Stimulated activated CD8-positive, alpha-beta memory T cell treated with anti-CD3 and anti-CD28 coated beads, Interleukin-7, amount 100 ng/mL, for 24 hours (primary cell): Measurements from ENCODE around the gene NUCB1.
"Not testable (repeated sequence)": the region's sequence is repeated elsewhere in the genome, so short reads cannot be mapped to it uniquely, and the experiment has no call there.

Experiments
- DNase-seq: peaks from one replicate; pipeline ENCODE4 v3.0.0-alpha.2; 2020; ENCODE audit warnings: low read depth

NUCB1 gene

DNA sequence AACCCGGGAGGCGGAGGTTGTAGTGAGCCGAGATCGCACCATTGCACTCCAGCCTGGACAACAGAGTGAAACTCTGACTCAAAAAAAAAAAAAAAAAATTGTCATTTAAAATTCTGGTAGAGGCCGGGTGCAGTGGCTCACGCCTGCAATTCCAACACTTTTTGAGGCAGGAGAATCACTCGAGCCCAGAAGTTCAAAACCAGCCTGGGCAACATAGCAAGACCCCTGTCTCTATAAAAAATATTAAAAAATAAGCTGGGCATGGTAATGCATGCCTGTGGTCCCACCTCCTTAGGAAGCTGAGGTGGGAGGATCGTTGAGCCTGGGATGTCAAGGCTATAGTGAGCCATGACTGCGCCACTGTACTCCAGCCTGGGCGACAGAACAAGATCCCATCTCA lies 6.2 kb downstream of the NUCB1 start:
- DNase-seq, result no peak

- no peak for DNase-seq
Observed at GRCh38 chr19:48907671-48908070, 7.6 kb downstream of the NUCB1 start.

- DNase-seq, result not testable (repeated sequence)
Observed at GRCh38 chr19:48909424-48910077, 9.4 kb downstream of the NUCB1 start.

DNA sequence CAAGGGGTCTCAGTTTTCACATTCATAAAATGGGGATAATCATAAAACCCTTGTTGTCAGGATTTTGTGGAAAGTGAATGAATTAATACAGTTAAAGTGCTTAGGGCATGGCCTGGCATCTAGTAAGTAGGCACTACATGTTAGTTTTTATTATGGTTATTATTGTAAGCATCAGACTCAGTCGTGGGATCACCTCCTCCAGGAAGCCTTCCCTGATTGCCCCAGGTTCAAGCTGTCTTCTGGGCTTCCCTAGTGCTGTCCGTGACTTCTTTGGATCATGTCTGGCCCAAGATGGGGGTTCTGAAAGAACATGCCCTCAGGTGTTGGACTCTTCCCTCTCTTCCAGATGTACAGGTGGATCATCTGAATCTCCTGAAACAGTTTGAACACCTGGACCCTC lies 10.7 kb downstream of the NUCB1 start:
- no peak for DNase-seq

DNA sequence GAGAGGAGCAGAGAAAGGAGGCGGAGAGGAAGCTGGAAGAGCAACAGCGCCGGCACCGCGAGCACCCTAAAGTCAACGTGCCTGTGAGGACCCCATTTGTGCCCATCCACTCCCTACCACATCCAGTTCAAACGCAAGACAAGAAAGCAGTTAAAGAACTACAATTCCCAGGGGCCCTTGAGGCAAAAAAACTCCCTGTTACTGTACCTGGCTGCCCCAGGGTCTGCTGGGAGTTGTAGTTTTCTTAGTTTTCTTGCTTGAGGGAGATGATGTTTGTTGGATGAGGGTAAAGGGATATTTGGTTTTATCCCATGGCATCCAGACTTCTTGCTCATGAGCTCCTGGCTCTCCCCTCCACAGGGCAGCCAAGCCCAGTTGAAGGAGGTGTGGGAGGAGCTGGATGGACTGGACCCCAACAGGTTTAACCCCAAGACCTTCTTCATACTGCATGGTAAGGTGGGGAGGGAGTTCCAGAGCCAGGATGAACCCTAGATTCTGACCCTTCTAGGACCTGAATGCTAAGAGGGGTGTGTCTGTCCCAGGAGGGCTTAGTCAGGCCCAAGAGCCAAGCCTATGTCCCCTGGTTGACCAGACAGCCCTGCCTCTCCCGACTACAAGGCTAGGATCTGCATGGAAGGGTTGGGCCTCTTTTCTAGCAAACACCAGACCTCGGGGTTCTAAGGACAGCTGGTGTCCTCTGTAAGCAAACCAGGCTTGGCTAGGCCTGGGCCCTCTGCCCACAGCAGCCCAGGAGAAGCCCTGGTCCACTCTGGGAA lies 13.2 kb downstream of the NUCB1 start:
- no peak for DNase-seq

GRCh38 chr19:48914181-48914580 lies 14.1 kb downstream of the NUCB1 start:
- DNase-seq, result no peak

DNA sequence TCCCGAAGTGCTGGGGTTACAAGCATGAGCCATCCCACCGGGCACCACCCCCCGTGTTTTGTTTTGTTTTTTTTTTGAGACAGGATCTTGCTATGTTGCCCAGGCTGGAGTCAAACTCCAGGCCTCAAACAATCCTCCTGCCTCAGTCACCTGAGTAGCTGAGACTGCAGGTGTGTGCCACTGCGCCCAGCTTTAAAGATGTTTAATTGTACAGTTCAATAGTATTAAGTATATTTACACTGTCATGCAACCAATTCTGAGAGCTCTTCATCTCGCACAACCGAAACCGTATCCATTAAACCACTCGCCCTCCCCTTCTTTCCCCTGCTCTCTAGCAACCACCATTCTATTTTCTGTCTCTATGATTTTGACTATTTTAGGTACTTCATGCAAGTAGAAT lies 15.6 kb downstream of the NUCB1 start:
- no peak for DNase-seq

GRCh38 chr19:48918071-48918470 lies 18.0 kb downstream of the NUCB1 start:
- DNase-seq, result no peak

GRCh38 chr19:48918801-48919247 lies 18.7 kb downstream of the NUCB1 start:
- DNase-seq, result no peak

- not testable (repeated sequence) for DNase-seq
Observed at GRCh38 chr19:48919271-48919670, 19.2 kb downstream of the NUCB1 start.

DNA sequence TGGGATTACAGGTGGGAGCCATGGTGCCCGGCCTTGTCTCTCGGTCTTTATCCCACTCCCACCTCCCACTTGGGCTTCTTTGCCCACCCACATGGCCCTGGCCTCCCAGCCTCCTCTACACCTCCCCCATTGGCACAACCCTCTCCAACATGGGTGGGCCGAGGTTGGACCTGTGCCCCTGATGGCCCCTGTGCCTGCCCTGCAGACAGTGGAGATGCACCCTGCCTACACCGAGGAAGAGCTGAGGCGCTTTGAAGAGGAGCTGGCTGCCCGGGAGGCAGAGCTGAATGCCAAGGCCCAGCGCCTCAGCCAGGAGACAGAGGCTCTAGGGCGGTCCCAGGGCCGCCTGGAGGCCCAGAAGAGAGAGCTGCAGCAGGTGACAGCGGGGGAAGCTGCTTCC lies 20.8 kb downstream of the NUCB1 start:
- DNase-seq, result no peak

DNA sequence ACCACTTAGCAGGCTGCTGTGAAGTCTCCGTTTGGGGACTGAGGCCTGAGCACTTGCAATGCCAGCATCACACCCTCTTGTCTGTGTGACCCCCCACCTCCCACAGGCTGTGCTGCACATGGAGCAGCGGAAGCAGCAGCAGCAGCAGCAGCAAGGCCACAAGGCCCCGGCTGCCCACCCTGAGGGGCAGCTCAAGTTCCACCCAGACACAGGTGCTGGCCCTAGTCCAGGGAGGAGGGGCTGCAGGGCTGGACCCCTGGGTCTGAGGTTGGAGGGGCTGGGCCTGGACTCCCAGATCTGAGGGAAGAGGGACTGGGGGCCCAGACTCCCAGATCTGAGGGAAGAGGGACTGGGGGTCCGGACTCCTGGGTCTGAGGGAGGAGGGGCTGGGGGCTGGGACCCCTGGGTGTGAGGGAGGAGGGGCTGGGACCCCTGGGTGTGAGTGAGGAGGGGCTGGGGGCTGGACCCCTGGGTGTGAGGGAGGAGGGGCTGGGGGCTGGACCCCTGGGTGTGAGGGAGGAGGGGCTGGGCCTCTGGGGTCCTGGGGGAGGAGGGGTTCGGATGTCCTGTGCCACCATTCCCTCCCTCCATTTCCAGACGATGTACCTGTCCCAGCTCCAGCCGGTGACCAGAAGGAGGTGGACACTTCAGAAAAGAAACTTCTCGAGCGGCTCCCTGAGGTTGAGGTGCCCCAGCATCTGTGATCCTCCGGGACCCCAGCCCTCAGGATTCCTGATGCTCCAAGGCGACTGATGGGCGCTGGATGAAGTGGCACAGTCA lies 21.8 kb downstream of the NUCB1 start:
- no peak for DNase-seq

DNA sequence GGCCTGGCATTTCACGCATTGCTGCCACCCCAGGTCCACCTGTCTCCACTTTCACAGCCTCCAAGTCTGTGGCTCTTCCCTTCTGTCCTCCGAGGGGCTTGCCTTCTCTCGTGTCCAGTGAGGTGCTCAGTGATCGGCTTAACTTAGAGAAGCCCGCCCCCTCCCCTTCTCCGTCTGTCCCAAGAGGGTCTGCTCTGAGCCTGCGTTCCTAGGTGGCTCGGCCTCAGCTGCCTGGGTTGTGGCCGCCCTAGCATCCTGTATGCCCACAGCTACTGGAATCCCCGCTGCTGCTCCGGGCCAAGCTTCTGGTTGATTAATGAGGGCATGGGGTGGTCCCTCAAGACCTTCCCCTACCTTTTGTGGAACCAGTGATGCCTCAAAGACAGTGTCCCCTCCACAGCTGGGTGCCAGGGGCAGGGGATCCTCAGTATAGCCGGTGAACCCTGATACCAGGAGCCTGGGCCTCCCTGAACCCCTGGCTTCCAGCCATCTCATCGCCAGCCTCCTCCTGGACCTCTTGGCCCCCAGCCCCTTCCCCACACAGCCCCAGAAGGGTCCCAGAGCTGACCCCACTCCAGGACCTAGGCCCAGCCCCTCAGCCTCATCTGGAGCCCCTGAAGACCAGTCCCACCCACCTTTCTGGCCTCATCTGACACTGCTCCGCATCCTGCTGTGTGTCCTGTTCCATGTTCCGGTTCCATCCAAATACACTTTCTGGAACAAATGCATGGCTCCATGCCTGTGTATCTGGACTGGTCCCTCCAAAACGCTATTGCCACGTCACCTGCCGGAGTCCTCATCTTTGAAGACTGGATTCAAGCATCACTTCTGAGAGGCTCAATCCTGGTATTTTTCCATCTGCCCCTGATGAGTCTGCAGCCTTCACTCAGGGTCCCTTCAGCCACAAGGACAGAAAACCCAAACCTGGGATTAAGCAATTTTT lies 22.7 kb downstream of the NUCB1 start:
- no peak for DNase-seq

DNA sequence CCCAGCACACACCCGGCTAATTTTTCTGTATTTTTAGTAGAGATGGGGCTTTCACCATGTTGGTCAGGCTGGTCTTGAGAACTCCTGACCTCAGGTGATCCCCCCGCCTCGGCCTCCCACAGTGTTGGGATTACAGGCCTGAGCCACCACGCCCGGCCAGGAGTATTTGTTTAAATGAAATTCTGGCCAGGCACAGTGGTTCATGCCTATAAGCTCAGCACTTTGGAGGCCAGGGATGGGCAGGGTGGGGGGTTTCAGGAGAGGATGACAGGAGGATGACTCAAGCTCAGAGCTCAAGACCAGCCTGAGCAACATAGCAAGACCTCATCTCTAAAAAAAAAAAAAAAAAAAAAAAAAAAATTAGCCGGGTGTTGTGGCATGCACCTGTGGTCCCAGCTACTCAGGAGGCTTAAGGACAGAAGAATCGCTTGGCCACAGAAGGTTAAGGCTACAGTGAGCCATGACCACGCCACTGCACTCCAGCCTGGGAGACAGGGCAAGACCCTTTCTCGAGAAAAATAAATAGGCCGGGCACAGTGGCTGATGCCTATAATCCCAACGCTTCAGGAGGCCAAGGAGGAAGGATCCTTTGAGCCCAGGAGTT lies 25.2 kb downstream of the NUCB1 start:
- DNase-seq, result no peak

- not testable (repeated sequence) for DNase-seq
Observed at GRCh38 chr19:48925890-48926289, 25.8 kb downstream of the NUCB1 start.

DNA sequence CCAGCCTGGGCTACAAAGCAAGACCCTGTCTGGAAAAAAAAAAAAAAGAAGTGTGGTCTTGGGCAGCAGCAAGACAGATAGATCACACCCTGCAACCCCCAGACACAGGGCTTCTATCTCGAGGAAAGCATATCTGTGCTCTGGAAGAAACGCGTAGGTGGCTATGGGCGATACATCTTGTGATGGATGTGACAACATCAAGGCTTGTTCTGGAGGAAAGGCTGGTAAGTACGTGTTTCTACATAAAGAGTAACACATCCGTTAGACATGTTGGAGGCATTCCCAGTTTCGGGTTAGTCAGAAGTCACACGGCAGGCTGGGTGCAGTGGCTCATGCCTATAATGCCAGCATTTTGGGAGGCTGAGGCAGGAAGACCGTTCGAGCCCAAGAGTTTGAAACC lies 26.8 kb downstream of the NUCB1 start:
- DNase-seq, result no peak

- DNase-seq, result not testable (repeated sequence)
Observed at GRCh38 chr19:48927692-48928091, 27.6 kb downstream of the NUCB1 start.

- no peak for DNase-seq
Observed at GRCh38 chr19:48928164-48929025, 28.3 kb downstream of the NUCB1 start.

- peak; percentile 51 for DNase-seq
Observed at GRCh38 chr19:48933382-48933932, 33.3 kb downstream of the NUCB1 start, which contains the start of gene DHDH. Gene DHDH (plus strand): TSS chr19:48933699. CDS start chr19:48933722, 23 bp downstream.

- no peak for DNase-seq
Observed at GRCh38 chr19:48934837-48935236, 34.7 kb downstream of the NUCB1 start.
